ENCODE results near the gene LEUTX. TPM values are rescaled to one million over a fixed set of nuclear protein-coding genes. Genes with fewer than 3 reads are reported as not detected.
"Not testable (repeated sequence)": the region's sequence is repeated elsewhere in the genome, so short reads cannot be mapped to it uniquely, and the experiment has no call there.

Gene LEUTX, protein sequence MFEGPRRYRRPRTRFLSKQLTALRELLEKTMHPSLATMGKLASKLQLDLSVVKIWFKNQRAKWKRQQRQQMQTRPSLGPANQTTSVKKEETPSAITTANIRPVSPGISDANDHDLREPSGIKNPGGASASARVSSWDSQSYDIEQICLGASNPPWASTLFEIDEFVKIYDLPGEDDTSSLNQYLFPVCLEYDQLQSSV
- not detected in 2 replicates for total RNA-seq
- not detected for polyA plus RNA-seq (2012)

GRCh38 chr19:39778763-39779162, at the start of gene LEUTX:
Gene LEUTX (plus strand): TSS chr19:39778854. CDS start chr19:39778921, 67 bp downstream.
- DNase-seq (ENCODE audit: low read depth) = peak; percentile 6

GRCh38 chr19:39729594-39729993, 49.1 kb upstream of the LEUTX start:
- DNase-seq (ENCODE audit: low read depth) = no peak

DNA sequence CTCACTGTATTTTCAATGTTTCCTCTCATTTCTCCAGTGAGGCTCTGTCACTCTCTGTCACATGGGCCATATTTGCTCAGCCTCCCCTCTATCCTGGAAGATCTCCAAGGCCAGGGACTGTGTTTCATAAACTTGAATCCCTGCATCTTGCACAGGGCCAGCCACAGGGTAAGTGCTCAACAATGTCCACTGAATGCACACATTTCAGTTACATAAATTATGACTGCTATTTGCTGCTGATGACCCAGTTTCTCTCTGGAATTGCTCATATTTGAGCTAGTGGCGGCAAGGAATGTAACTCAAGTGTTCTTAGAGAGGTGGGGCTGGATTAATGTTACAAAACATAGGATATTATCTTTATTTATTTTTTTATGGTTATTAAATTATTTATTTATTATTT, 47.0 kb upstream of the LEUTX start:
- no peak for DNase-seq (ENCODE audit: low read depth)

- no peak for DNase-seq (ENCODE audit: low read depth)
Observed at GRCh38 chr19:39733841-39734240, 44.8 kb upstream of the LEUTX start.

GRCh38 chr19:39735688-39736087, 43.0 kb upstream of the LEUTX start:
- DNase-seq (ENCODE audit: low read depth) = no peak

- no peak for DNase-seq (ENCODE audit: low read depth)
Observed at GRCh38 chr19:39736088-39736487, 42.6 kb upstream of the LEUTX start.

GRCh38 chr19:39737351-39737750, 41.3 kb upstream of the LEUTX start:
- DNase-seq (ENCODE audit: low read depth) = no peak

GRCh38 chr19:39737891-39738290, 40.8 kb upstream of the LEUTX start, which contains the start of gene CLC:
Gene CLC (minus strand): TSS chr19:39738029. CDS start chr19:39737952, 77 bp downstream.
- DNase-seq (ENCODE audit: low read depth) = no peak

DNA sequence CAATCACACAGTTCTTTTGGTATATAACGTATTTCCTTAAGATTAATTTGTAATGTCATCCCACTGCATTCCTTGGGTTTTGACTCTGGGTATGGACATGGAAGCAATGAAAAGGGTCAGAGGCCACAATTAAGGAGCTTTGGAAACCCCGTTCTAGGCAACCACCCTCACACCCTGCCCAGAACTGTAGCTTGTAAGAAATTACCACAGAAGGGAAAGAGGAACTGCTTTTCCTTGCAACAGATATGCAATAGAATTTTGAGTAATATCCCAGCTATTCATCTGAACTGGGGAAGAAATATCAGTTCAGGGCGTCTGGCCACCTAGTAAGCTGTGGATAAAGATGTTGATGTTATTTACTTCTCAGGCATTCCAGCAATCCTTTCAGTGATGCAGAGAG, 39.8 kb upstream of the LEUTX start:
- DNase-seq (ENCODE audit: low read depth) = no peak

DNA sequence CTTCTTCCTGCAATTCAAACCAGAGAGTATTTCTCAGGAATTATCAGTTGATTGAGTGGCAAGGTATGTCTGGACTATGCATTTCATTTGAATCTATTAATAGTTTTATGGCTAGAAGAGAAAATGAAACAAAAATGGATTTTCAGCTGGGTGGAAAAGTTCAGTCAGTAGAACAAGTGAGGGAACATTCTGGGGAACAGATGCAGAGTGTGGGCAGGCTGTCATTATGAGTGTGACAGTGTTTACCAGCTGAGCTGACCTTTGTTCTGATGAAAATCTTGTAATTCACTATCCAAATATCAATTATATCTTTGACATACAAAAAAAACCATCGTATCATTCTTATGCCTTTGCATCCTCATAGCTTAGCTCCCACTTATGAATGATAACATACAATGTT, 38.3 kb upstream of the LEUTX start:
- no peak for DNase-seq (ENCODE audit: low read depth)

DNA sequence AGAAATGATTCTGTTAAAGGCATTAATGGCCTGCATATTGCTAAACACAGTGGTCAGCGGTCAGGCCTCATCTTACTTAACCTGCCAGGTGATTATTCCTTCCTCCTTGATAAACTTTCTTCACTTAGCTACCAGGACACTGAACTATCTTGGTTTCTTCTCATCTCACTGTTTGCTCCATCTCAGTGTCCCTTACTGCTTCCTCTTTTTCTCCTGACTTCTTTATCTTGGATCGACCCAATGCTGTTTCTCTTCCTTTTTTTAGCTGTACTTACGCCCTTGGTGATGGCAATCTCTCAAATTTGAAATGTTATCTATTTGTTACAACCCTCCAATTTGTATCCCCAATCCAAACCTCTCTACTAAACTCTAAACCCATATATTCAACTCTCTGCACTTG, 33.0 kb upstream of the LEUTX start:
- DNase-seq (ENCODE audit: low read depth) = no peak

GRCh38 chr19:39746836-39747529, 31.7 kb upstream of the LEUTX start:
- no peak for DNase-seq (ENCODE audit: low read depth)

- DNase-seq (ENCODE audit: low read depth) = no peak
Observed at GRCh38 chr19:39749981-39750380, 28.7 kb upstream of the LEUTX start.

DNA sequence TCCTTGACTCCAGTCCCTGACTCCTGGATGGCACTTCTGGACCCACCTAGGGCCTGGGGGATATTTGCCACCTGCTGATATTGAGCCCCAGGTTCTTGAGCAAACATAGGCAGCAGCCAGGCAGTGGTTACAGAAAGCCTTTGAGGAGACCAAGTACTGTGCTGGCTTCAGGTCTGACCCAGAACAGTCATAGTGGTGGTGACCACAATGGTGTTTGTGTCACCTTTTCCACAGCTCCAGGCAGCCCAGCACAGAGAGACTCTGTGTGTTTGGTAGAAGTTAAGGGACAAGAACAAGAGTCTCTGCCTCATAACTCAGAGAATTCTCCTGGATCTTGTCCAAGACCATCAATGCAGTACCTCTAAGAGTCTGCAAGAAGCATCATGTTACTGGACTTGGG, 26.3 kb upstream of the LEUTX start:
- DNase-seq (ENCODE audit: low read depth) = no peak

DNA sequence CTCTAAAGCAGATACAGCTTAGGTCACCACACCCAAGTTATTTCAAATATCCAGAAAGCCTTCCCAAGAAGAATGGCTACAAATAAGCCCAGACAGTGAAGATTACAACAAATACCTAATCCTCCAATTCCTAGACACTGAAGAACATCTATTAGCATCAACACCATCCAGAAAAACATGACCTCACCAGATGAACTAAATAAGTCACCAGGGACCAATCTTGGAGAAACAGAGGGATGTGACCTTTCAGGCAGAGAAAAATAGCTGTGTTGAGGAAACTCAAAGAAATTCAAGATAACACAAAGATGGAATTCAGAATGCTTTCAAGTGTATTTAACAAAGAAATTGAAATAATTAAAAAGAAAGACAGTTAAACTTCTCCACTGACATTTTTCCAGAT, 25.9 kb upstream of the LEUTX start:
- no peak for DNase-seq (ENCODE audit: low read depth)

DNA sequence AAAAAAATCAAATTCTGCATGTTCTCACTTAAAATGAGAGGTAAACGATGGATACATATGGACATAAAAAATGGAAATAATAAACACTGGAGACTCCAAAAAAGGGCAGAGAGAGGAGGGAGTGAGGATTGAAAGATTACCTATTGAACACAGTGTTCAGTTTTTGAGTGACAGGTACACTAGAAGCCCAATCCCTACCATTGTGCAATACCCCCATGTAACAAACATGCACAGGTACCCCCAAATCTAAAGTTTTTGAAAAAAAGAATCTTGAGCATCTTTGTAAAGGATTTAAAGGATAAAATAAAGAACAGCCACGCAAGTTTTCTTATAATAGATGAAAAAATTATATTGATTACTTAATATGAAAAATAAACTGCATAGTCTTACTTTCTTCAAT, 24.1 kb upstream of the LEUTX start:
- DNase-seq (ENCODE audit: low read depth) = no peak

DNA sequence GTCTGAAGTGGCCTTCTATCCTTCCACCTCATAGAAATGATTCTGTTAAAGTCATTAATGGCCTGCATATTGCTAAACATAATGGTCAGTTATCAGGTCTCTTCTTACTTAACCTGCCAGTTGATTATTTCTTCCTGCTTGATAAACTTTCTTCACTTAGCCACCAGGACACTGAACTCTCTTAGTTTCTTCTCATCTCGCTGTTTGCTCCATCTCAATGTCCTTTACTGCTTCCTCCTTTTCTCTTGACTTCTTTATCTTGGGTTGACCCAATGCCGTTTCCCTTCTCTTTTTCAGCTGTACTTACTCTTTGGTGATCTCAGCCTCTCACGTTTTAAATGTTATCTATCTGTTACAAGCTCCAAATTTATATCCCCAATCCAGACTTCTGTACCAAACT, 23.7 kb upstream of the LEUTX start:
- no peak for DNase-seq (ENCODE audit: low read depth)

- DNase-seq (ENCODE audit: low read depth) = no peak
Observed at GRCh38 chr19:39759457-39760184, 19.0 kb upstream of the LEUTX start.

GRCh38 chr19:39761851-39762250, 16.8 kb upstream of the LEUTX start:
- not testable (repeated sequence) for DNase-seq (ENCODE audit: low read depth)

DNA sequence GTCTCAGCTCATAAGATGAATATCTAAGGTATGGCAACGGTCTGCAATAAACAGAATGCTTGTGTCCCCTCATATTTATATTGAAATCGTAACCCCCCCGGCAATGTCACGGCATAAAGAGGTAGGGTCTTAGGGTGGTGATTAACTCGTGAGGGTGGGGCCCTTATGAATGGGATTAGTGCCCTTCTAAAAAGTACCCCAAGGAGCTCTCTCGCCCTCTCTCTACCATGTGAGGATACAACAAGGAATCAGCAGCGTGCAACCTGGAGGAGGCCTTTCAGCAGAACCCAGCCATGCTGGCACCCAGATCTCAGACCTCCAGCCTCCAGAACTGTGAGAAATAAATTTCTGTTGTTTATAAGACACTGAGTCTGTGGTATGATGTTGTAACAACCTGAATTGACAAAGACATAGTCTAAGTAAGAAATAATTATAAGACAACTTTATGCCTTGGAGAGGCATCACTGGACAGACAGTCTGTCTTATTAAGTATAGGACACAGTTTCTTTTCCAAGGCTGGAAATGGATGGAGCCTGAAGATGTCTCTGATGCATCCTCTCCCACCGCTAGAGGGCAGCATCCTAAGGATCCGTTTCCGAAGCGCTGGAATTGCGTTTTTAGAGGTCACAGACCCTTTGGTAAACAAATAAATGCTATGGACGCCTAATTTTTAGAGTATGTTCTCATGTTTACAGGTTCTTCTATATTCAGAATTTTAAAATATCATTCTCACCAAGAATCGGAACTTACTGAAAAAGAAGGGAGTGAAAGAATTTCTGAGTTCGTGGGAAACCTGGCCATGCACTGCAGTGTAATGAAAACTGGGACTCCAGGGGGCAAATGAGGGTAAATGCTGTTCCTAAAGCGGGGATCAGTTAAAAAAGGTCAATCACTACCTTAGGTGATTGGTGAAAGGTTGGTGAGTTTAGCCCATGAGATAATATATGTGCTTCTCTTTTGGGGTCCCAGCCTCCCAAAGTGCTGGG, 13.3 kb upstream of the LEUTX start:
- DNase-seq (ENCODE audit: low read depth) = peak; percentile 59

DNA sequence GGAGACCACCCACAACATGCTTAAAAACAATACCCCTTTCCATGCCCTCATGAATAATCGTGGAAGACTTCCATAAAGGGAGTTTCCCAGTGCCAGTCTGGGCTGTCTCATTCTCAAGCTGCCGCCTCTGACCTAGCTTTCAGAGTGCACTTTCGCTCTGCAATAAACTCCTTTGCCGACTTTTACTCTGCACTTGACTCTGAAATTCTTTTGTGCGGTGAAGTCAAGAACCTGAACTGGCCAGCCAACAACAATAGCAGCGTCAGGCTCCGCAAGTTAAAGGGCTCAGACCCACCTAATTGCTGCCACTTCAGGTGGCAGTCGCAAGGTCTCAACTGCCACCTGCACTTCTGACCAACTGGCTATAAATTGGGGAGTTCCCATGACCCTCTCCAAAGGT, 10.3 kb upstream of the LEUTX start:
- DNase-seq (ENCODE audit: low read depth) = no peak

All from myocyte (in vitro differentiated cells).